ENCODE measurements around the gene MCRIP1.

The MCRIP1 gene

DNA sequence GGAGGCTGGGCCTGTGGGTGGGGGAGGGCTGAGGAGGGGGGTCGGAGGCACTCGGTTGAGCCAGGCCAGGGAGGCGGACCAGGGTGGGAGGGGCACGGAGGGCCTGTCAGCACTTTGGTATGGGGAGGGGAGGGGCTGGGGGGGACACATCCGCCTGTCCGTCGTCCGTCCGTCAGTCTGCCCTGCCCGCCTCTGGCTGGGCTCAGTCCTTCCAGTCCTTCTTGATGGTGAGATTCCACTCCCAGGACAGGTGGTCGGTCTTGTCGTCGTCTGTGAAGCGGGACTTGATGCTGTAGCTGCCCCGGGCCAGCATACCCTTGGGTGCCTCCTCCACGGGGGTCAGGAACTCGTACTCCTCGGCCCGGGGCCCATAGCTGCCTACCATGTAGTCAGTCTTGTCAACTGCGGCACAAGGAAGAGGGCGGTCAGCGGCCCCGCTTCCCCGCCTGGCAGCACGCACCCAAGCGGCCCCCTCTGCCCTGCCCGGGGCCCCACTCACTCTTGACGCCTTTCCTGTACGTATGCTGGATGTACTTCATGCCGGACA is 35.7 kb upstream of the MCRIP1 start:
- TF ChIP-seq EGR1 (IDR thresholded peaks at IDR 0.05): no peak
- no peak for TF ChIP-seq EP300 (IDR thresholded peaks at IDR 0.05; ENCODE audit: borderline replicate concordance)
- no peak for TF ChIP-seq CREB1 (IDR thresholded peaks at IDR 0.05; ENCODE audit: low read depth)
- TF ChIP-seq ZBTB7A (IDR thresholded peaks at IDR 0.05; ENCODE audit: low read depth): no peak
- no peak for TF ChIP-seq YY1 (IDR thresholded peaks at IDR 0.05; ENCODE audit: low read depth)
- no peak for TF ChIP-seq NFIC (IDR thresholded peaks at IDR 0.05)
- TF ChIP-seq TCF12 (IDR thresholded peaks at IDR 0.05; ENCODE audit: low read depth): no peak
- TF ChIP-seq FOXM1 (IDR thresholded peaks at IDR 0.05; ENCODE audit: borderline replicate concordance, low read depth): no peak
- TF ChIP-seq, protein P1, sequence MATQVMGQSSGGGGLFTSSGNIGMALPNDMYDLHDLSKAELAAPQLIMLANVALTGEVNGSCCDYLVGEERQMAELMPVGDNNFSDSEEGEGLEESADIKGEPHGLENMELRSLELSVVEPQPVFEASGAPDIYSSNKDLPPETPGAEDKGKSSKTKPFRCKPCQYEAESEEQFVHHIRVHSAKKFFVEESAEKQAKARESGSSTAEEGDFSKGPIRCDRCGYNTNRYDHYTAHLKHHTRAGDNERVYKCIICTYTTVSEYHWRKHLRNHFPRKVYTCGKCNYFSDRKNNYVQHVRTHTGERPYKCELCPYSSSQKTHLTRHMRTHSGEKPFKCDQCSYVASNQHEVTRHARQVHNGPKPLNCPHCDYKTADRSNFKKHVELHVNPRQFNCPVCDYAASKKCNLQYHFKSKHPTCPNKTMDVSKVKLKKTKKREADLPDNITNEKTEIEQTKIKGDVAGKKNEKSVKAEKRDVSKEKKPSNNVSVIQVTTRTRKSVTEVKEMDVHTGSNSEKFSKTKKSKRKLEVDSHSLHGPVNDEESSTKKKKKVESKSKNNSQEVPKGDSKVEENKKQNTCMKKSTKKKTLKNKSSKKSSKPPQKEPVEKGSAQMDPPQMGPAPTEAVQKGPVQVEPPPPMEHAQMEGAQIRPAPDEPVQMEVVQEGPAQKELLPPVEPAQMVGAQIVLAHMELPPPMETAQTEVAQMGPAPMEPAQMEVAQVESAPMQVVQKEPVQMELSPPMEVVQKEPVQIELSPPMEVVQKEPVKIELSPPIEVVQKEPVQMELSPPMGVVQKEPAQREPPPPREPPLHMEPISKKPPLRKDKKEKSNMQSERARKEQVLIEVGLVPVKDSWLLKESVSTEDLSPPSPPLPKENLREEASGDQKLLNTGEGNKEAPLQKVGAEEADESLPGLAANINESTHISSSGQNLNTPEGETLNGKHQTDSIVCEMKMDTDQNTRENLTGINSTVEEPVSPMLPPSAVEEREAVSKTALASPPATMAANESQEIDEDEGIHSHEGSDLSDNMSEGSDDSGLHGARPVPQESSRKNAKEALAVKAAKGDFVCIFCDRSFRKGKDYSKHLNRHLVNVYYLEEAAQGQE (IDR thresholded peaks at IDR 0.05; ENCODE audit: low read depth): no peak
- TF ChIP-seq, protein P2, sequence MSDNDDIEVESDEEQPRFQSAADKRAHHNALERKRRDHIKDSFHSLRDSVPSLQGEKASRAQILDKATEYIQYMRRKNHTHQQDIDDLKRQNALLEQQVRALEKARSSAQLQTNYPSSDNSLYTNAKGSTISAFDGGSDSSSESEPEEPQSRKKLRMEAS (IDR thresholded peaks at IDR 0.05): no peak; the same call in 1 of the 2 replicates
- no peak; the same call in 1 of the 2 replicates for TF ChIP-seq TEAD4 (IDR thresholded peaks at IDR 0.05)
- no peak for TF ChIP-seq TAF1 (IDR thresholded peaks at IDR 0.05; ENCODE audit: low read depth)
- TF ChIP-seq, protein P3, sequence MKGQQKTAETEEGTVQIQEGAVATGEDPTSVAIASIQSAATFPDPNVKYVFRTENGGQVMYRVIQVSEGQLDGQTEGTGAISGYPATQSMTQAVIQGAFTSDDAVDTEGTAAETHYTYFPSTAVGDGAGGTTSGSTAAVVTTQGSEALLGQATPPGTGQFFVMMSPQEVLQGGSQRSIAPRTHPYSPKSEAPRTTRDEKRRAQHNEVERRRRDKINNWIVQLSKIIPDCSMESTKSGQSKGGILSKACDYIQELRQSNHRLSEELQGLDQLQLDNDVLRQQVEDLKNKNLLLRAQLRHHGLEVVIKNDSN (IDR thresholded peaks at IDR 0.05): no peak
- TF ChIP-seq CEBPB (IDR thresholded peaks at IDR 0.05): no peak
- no peak for TF ChIP-seq RAD21 (IDR thresholded peaks at IDR 0.05; ENCODE audit: low read depth)

DNA sequence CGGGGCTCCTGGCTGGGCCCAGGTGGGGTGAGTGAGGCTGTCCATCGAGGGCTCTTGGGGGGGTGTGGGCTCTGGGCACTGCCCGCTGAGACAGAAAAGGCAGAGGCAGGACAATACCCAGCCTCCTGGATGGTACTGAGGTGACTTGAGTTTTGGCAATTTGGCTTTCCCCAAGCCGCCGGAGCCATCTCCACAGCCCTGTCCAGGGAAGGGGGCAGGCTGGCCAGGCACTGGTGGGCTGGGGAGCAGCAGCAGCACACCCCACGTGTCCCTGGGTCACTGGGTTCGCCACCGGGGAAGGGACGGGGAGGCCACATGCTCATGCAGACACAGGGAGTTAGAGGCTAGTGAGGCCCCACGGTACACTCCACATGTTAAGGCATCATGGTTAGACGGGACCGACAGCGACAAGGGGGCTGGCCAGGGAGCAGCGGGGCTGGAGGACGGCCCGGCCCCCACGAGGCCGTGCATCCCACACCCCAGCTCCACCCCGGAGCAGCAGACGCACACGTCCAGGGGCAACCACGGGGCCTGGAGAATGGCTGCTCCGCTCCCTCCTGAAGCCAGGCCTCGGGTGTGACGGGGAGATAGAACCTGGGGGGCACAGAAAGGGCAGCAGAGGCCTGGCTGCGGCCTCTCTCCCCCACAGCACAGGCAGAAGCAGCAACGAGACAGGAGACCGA is 35.0 kb upstream of the MCRIP1 start:
- no peak; the same call in 1 of the 2 replicates for TF ChIP-seq TAF1 (IDR thresholded peaks at IDR 0.05; ENCODE audit: low read depth)
- TF ChIP-seq NFIC (IDR thresholded peaks at IDR 0.05): peak; percentile 10; the same call in 1 of the 2 replicates
- TF ChIP-seq, protein P2 (IDR thresholded peaks at IDR 0.05): no peak; the same call in 1 of the 2 replicates
- TF ChIP-seq EP300 (IDR thresholded peaks at IDR 0.05; ENCODE audit: borderline replicate concordance): no peak
- no peak for TF ChIP-seq TCF12 (IDR thresholded peaks at IDR 0.05; ENCODE audit: low read depth)
- no peak; the same call in 1 of the 2 replicates for TF ChIP-seq CEBPB (IDR thresholded peaks at IDR 0.05)
- no peak; the same call in 1 of the 2 replicates for TF ChIP-seq EGR1 (IDR thresholded peaks at IDR 0.05)
- peak; percentile 23; the same call in 1 of the 2 replicates for TF ChIP-seq ZBTB7A (IDR thresholded peaks at IDR 0.05; ENCODE audit: low read depth)
- TF ChIP-seq YY1 (IDR thresholded peaks at IDR 0.05; ENCODE audit: low read depth): 0 out of 2 replicates have a peak, but pooled peaks have one; percentile 10
- TF ChIP-seq, protein P3 (IDR thresholded peaks at IDR 0.05): no peak
- TF ChIP-seq FOXM1 (IDR thresholded peaks at IDR 0.05; ENCODE audit: borderline replicate concordance, low read depth): 0 out of 2 replicates have a peak, but pooled peaks have one; percentile 35
- no peak for TF ChIP-seq TEAD4 (IDR thresholded peaks at IDR 0.05)

DNA sequence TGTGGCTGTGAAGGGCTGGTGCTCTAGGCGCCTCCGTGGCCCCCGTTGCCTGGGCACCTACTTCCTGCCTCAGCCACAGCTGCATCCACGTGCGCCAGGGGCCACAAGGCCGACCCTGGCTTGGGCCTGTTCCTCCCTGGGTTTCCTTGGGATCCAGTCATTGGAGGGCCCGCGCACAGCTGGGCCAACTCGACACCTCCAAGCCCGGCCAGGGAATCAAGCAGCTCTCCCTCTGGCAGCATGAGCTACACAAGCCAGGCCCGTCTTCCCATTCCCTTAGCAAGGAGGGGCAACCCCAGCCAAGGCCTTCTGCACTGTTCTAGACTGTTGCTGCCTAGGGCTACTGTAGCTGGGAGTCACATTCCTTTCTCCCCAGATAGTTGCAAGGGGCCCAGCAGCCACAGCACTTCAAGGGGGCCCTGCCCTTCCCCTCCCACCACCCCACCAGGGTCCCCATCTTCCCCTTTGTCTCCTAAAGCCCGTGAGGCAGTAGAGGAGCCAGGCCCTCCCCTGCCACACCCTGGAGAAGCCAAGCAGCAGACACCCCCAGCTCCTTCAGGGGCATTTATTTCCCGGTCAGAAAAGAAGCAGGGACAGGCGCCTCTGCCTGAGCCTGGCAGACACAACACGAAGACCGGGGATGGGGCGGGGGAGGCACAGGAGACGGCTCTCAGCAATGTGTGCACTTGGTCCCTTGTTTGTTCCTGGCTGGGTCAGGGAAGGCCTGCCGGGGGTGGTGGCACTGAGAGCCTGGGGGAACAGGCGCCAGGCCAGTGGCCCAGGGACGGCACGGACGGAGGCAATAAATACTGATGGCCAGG is 34.3 kb upstream of the MCRIP1 start:
- TF ChIP-seq NFIC (IDR thresholded peaks at IDR 0.05): peak; percentile 4; the same call in 1 of the 2 replicates
- TF ChIP-seq, protein P2 (IDR thresholded peaks at IDR 0.05): peak; percentile 15; the same call in 1 of the 2 replicates
- TF ChIP-seq, protein P3 (IDR thresholded peaks at IDR 0.05): no peak

DNA sequence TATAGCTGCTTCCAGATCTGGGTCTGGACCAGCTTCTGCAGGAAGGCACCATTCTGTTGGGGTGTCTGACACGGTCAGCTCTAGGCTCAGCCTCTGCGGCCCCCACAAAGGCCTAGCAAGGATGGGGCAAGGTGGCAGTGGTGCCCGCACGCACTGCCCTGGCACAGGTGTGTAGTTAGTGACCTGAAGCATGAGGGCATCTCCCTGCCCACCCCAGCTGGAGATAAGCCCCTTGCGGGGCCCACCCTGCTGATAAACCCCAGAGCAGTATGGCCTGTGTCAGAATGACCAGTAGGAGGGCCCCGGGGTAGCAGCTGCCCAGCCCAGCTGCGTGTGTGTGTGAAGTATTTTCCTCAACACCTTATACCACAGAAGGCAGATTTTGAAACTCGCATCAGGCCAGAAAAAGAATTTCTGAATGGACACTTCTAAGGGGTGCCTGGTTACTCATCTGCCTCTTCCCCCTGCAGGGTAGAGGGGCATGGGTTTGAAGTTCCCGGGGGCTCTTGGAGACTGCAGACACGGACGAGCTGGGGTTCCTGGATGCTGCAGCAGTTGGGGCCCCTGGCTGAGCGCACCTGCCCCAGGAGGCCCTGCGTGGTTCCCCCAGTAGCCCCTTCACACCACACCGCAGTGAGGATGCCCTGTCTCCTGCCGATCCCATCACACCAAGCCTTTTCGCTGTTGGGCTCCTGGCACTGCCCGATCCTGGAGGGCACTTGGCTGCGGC is 33.5 kb upstream of the MCRIP1 start:
- TF ChIP-seq FOXM1 (IDR thresholded peaks at IDR 0.05; ENCODE audit: borderline replicate concordance, low read depth) (no peak), TAF1 (IDR thresholded peaks at IDR 0.05; ENCODE audit: low read depth) (no peak), CREB1 (IDR thresholded peaks at IDR 0.05; ENCODE audit: low read depth) (no peak), NFIC (IDR thresholded peaks at IDR 0.05) (no peak), CEBPB (IDR thresholded peaks at IDR 0.05) (no peak), EGR1 (IDR thresholded peaks at IDR 0.05) (no peak), TCF12 (IDR thresholded peaks at IDR 0.05; ENCODE audit: low read depth) (no peak; the same call in 1 of the 2 replicates), YY1 (IDR thresholded peaks at IDR 0.05; ENCODE audit: low read depth) (no peak), ZBTB7A (IDR thresholded peaks at IDR 0.05; ENCODE audit: low read depth) (no peak), EP300 (IDR thresholded peaks at IDR 0.05; ENCODE audit: borderline replicate concordance) (no peak), RAD21 (IDR thresholded peaks at IDR 0.05; ENCODE audit: low read depth) (no peak), TEAD4 (IDR thresholded peaks at IDR 0.05) (no peak)
- TF ChIP-seq, protein P1 (IDR thresholded peaks at IDR 0.05; ENCODE audit: low read depth): no peak
- TF ChIP-seq, protein P3 (IDR thresholded peaks at IDR 0.05): no peak
- TF ChIP-seq, protein P2 (IDR thresholded peaks at IDR 0.05): no peak

Measured in Ishikawa (cell line).